ENCODE data around the gene ZNF532.

GRCh38 chr18:58859907-58860306, 4.8 kb upstream of the ZNF532 start:
- TF ChIP-seq POLR2A (IDR thresholded peaks at IDR 0.05) = no peak
- TF ChIP-seq CTCF (IDR thresholded peaks at IDR 0.05) = no peak
- no peak for TF ChIP-seq POLR2AphosphoS5 (IDR thresholded peaks at IDR 0.05)
